KBM-7 (cell line): ENCODE results near the gene ARHGAP4.
A peak's percentile ranks its signal among the peaks of the same experiment; 100 is the strongest.

Source experiments
- DNase-seq: peaks from one replicate; pipeline ENCODE4 v3.0.0-alpha.2; 2015
- in situ Hi-C: fragments of 300-500 bp; cut with MboI; formaldehyde crosslinking; loops from 2 replicates; pipeline ENCODE4 v1.14.3; 2020; ENCODE audit warnings: low sequenced_read_pairs, low pct_unique_long_range_greater_than_20kb, mixed read lengths

ARHGAP4 gene

GRCh38 chrX:153925739-153926551, at the start of gene ARHGAP4:
TSS of gene ARHGAP4 (minus strand) at chrX:153926264. CDS start at chrX:153926202, 62 bp downstream.
- DNase-seq = peak; percentile 54
- in situ Hi-C loops = no loop called here

DNA sequence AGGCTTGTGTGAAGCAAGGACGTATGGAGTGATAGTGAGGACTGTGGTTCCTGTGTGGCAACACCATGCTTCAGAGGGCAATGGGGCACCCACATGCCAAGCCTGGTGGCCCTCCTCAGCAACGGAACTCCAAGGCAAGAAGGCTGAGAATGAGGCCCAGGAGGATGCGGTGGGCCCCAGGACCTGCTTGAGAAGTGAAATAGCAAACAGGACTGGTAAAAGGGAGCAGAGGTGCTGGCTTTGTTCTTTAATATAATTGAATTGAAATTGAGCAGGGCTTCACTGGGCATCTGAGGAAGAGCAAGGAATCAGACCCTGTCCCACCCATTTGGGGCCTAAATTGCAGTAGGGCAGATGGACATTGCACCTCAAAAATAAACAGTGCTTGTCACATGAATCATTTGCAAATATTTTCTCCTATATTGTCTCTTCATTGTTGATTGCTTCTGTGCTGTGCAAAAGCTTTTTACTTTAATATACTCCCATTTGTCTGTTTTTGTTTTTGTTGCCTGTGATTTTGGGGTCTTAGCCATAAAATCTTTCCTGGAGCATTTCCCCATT, 48.7 kb upstream of the ARHGAP4 start:
- in situ Hi-C loops = no loop called here
- no peak for DNase-seq

- DNase-seq = no peak
- in situ Hi-C loops = no loop called here
These were observed 48.1 kb upstream of the ARHGAP4 start for GRCh38 chrX:153974003-153974725.

GRCh38 chrX:153973127-153974002, 47.3 kb upstream of the ARHGAP4 start:
- DNase-seq = no peak
- in situ Hi-C loops = no loop called here

DNA sequence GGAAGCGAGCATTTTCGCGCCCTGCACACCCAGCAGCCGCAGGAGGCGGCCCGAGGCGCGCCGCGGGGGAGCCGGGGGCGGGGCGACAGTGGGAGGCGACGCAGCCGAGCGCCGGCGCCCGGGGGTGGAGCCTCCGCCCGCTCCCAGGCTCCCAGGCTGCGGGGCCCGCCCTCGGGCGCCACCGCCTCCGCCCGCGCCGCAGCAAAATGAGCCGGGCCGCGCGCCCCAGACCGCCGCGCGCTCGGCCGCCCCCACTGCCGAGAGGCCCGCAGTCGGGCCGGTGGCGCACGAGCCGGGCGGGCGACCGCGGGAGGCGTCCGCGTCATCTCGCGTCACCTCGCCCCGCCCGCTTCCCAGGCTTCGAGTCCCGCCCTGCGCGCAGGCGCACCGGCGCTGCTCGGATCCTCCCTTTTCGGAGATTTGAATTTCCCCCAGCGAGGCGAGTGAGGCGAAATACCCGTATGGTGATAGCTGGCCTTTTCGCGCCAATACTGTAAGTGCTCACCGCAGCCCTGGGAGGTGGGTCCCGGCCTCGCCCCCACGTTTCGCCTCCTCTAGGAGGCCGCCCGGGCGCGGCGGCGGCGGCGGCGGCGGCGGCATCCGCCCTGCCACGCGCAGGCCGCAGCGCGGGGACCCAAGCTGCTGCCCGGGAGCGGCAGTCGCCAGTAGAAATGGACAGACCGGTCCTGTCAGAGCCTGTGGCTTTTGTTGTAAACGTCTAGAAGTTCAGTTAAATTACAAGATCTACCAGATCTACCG, 46.5 kb upstream of the ARHGAP4 start, which contains the start of gene TMEM187:
Gene TMEM187, plus strand, starts transcription at position 387 of the 759 bp plus-strand sequence. CDS start 9,309 bp downstream, outside the sequence.
- peak; percentile 95 for DNase-seq
- in situ Hi-C loops = no loop called here

DNA sequence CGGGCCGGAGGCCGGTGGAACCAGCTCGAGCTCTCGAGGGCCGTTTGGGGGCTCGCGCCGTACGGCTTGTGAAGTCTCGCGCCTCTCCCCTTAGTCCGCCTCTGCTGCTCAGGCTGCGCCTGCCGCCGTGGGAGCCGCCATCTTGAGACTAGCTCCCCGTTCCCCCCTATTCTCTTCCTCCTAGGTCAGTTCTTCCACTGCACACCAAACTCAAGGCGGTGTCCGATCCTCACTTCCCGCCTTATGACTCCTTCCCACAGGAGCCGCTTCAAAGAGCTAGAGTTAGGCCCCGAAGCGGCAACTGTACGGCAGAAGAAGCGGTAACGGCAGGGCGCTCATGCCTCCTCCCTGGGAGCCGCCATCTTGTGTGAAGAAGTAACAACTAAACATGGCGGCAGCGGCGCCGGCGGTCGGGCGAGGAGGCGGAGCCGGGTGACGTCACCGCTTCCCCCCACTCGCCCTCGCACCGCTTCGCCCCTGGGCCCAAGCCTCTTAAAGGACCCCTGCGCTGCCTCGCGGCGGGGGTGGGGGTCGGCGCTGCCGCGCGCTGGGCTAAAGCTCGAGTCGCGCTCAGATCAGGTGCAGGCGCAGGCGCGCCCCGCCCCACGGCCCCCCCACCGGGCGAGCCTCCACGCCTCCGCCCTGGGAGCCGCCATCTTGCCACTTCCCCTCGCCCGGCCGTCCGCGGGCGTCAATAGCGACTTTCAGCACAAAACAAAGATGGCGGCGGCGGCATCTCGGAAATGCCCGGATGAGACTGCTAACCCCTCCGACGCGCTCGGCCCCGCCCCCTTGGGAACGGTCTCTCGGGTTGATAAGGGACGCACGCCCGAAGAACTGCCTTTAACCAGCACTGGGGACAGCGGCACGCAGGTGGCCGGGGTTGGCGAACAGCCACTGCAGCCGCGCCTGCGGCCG, 45.6 kb upstream of the ARHGAP4 start, which contains the start of gene HCFC1:
Gene HCFC1, minus strand, starts transcription at position 369 of the 918 bp plus-strand sequence. CDS start 978 bp downstream, outside the sequence.
- in situ Hi-C loops = no loop called here
- peak; percentile 98 for DNase-seq

DNA sequence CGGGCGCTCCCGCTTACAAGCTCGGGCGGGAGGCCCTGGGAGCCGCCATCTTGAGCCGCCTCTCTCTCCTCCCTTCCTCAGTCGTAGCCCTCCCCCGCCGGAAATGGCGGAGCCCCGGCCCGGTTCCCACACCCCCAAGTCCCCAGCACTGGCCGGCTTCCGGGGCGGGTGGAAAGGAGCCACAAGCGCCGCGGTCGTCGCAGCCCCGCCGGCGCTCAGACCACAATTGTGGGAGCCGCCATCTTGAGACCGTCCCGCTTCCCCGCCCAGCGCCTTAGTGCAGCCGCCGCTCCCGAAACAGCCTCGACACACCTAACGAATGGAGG, 45.0 kb upstream of the ARHGAP4 start:
- DNase-seq = peak; percentile 94
- in situ Hi-C loops = no loop called here

DNA sequence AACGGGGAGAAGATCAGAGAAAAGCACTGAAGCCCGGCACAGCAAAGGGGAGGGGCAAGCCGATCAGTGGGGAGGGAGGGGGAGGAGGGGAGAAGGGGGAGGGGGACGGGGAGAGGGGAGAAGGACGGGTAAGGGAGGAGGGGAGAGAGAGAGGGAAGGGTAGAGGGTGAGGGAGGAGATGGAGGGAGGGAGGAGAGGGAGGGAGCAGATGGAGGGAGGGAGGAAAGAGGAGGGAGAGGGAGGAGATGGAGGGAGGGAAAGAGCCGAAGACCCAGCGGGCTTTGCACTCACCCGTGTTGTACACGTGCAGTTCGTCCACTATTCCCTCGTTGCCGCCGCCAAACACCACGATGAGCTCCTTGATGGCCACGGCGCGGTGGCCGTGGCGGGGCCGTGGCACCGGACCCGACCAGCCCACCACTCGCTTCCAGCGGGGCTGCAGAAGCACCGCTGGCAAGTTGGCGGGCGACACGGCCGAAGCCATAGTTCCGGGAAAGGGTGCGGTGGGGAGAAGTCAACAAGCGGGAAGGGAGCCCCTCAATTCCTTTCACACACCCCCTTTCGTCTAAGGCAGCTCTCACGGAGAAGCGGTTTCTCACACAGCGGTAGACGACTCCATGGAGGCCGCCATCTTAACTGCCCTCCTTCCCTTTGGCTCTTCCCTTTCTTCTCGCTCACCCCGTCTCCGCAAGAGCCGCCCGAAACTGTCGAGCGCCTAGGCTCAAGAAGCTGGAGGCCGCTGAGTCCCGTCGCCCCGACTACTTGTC, 44.5 kb upstream of the ARHGAP4 start:
- in situ Hi-C loops = no loop called here
- peak; percentile 69 for DNase-seq

DNA sequence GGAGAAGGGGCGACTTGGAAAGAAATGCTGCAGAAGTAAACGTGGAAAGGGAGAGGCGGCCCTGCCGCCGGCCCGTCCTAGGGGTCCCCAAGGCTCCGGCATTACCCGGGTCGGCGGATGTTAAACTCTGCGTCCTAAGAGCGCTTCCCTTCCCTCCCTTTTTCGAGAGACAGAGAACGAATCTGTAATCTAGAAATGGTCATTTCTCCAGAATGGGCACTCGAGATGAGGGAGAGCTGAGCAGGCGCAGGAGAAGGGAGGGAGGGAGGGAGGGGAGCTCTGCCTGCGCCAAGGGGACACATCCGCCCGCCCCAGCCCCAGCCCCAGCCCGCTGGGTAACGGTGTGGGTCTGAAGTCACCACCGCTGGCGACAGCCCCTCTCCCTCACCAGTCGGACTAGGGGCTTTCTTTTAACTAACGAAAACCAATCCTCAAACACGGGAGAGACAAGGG, 43.9 kb upstream of the ARHGAP4 start:
- in situ Hi-C loops = no loop called here
- peak; percentile 45 for DNase-seq

DNA sequence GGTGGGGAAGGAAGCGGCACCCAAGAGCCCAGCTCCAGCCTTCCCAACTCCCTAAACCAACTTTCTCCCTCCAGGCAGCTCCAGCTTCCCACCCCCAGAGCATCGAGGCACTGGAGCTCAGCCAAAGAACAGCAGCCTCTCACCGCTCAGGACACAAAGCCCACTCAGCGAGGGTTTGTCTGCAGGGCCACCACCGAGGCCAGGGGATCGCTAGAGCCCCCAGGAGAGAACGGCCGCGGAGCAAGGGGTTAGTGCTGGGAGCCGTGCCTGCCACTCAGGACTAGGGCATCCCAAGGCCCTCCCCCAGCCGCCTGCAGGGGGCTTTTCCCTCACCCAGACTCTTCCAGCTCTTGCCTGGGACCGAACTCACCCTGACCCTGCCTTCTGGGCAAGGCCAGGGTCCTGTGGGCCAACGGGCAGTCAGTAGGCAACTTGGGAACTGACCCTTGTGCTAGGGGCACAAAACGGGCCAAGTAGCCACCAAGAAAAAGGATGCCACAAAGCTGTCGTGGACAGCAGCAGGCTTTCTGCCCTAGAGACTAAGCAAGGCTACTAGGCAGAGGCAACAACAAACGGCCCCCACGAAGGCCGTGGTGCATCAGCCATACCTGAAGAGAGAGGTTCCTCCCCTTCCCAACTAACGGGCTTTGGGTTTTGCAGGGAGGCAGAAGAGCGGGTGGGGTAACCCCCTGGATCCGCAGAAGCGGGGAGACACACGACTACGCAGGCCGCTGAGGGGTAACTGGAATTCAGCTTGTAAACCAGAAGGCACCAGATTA, 43.2 kb upstream of the ARHGAP4 start:
- in situ Hi-C loops = no loop called here
- peak; percentile 45 for DNase-seq

DNA sequence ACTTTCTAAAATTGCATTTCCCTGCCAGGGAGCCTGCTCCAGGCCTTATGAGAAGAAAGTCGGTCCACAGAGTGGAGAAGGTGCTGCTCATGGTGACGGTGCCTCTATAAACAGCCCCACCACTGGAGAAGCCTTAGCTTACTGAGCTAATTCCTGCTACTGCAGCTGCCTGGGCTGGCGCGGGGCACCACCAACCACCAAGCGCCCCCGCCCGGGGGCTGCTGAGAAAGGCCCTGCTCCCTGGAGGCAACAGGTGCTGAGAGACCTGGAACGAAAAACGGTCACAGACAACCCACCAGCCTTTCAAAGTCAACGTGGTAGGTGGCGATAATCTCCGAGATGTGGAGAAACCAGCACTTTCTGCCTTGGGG, 42.7 kb upstream of the ARHGAP4 start:
- DNase-seq = peak; percentile 66
- in situ Hi-C loops = no loop called here

- no peak for DNase-seq
- in situ Hi-C loops = no loop called here
These were observed 42.2 kb upstream of the ARHGAP4 start for GRCh38 chrX:153968255-153968654.

DNA sequence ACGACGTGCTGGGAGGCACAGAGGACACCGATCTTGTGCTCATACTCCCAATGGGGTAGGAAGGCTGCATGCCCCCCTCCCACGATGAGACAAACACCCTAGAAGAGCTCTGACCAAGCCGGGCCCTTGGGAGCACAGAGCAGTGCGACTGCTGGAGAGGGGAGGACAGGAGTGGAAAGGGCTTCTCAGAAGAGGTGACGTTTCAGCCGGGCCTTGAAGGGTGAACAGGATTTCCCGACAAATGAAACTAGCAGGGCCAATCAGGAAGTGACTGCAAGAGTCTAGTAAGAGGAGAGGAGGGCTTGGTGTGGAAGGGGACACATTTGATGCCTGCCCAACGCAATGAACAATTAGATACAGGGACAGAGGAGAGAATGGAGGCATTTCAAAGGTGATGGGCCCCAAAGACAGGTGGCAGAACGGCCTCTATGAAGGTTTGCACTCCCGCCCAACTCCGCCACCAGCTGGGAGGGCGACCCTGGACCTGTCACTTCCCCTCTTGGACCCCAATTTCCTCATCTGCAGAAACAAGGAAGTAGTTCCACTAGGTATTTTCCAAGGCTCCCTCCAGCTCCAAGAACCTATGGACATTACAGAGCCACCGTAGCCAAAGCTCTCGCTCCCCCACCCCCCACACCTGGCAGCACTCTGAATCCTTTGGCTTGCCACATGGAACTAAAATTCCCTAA, 41.6 kb upstream of the ARHGAP4 start:
- in situ Hi-C loops = no loop called here
- peak; percentile 75 for DNase-seq

DNA sequence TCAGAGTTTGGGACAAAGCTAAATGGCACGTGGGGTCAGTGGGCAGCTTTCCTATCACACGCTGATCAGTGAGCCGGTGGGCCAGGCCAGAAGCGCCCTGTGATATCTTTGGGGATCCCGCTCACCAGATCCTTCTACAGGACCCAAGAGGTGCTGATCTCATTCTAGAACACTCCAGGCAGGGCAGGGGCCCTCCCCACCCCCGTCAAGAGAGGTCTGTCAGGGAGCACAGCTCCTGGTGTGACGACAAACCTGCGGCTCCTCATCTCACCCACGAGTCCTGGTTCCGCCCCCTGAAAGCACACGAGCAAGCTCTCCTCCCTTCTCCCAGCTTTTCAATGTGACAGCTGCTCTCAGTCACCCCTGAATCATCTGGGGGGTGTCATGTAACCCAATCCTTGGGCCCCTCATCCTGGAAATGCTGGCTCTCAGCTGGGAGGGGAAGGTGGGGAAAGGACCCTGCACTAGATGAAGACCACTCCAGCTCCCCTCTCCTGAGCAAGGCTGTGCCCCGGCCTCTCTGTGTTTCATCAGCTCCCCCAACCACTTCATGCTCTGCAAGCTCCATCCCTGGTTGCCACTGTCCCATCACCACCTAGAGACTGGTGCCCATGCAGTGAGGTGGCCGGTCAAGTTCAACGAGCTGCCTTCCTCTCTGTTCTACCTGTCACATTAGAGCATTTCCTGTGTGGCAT, 40.9 kb upstream of the ARHGAP4 start:
- DNase-seq = no peak
- in situ Hi-C loops = no loop called here

DNA sequence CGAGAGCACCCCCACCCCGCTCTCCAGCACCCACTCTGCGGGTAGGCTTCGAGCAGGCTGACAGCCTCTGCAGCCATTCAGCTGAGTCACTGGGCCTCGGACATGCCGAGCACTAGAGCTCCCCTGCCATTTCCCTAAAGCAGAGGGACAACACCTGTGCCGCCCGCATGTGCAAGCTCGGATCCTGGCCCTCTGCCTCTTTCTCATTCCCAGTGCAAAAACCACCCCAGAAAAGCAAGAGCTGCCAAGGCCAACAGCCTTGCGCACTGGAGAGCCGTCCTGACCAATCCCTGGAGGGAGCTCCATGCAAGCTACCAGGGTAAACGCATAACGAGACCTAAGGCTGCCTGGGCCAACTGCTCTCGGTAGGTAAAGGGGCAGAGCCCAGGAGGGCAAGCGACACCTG, 40.2 kb upstream of the ARHGAP4 start:
- in situ Hi-C loops = no loop called here
- DNase-seq = no peak
